ENCODE data around the gene MAP6. TPM values are rescaled to one million over a fixed set of nuclear protein-coding genes. Genes with fewer than 3 reads are reported as not detected.

Gene MAP6
- total RNA-seq, 1 donor from 2014 or later = 2.1 TPM

DNA sequence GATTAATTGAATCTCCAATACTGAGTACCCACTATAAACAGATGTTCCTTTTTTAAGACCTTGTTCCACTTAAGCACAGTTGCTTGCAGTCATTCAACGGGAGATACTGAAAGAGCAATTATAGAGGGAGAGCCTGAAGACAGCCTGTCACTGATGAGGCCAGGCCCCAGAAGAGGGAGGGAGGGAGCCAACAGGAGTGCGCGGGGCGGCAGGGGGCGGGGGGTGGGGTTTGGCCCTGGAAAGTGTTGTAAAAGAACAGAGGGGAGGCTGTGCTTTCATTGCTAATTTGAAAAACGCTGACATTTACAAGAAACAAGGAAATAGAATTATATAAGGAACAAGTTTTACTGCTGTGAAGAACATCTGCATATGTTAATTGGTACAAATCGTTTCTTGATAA is 53.1 kb downstream of the MAP6 start:
- Histone ChIP-seq H3K27ac (ENCODE audit: low read depth, low read length) (no peak overlapping the region), H3K9me3 (ENCODE audit: control insufficient read depth in 3 of 3, low read length in 3 of 3) (no peaks in the 10 kb centered on the region), H3K4me3 (ENCODE audit: low read length in 3 of 3) (no peak overlapping the region), H3K36me3 (ENCODE audit: control insufficient read depth in 3 of 3, insufficient read depth in 3 of 3, low read length in 3 of 3) (no peaks in the 10 kb centered on the region), H3K4me1 (ENCODE audit: control insufficient read depth in 3 of 3, insufficient read depth in 3 of 3, low read length in 3 of 3) (peaks cover 0 to 3% (median 0%) of the 10 kb centered on the region in 3 donors), H3K9ac (ENCODE audit: low read depth in 1 of 3, low read length in 3 of 3) (no peak overlapping the region), H3K27me3 (ENCODE audit: control insufficient read depth in 3 of 3, insufficient read depth in 3 of 3, low read length in 3 of 3) (no peaks in the 10 kb centered on the region)

- Histone ChIP-seq H3K4me3 (ENCODE audit: low read length in 3 of 3) (no peak overlapping the region), H3K36me3 (ENCODE audit: control insufficient read depth in 3 of 3, insufficient read depth in 3 of 3, low read length in 3 of 3) (no peaks in the 10 kb centered on the region), H3K9me3 (ENCODE audit: control insufficient read depth in 3 of 3, low read length in 3 of 3) (no peaks in the 10 kb centered on the region), H3K9ac (ENCODE audit: low read depth in 1 of 3, low read length in 3 of 3) (no peak overlapping the region), H3K27me3 (ENCODE audit: control insufficient read depth in 3 of 3, insufficient read depth in 3 of 3, low read length in 3 of 3) (no peaks in the 10 kb centered on the region), H3K27ac (ENCODE audit: low read depth, low read length) (no peak overlapping the region), H3K4me1 (ENCODE audit: control insufficient read depth in 3 of 3, insufficient read depth in 3 of 3, low read length in 3 of 3) (peaks cover 0 to 3% (median 0%) of the 10 kb centered on the region in 3 donors)
Measured at GRCh38 chr11:75611823-75612222, 57.0 kb downstream of the MAP6 start.

DNA sequence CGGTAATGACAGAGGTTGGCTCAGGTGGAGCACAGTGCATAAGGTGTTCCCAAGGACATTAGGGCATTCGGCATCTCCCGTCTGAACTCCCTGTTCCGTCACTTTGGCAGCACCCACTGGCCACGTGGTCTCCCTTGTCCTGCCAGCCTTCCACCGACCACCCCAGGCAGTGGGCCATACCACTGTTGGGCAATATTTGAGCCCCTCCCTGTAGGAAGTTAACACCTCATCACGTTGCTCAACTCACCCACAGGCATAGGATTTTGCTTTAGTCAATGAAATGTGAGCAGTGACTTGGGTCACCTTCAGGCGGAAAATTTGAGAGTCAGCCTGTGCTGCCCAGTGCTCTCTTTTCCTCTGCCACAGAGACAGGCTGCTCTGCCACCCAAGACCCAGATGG is 62.7 kb downstream of the MAP6 start:
- H3K27me3 ChIP-seq (ENCODE audit: control insufficient read depth in 3 of 3, insufficient read depth in 3 of 3, low read length in 3 of 3) = peaks cover 0 to 2% (median 0%) of the 10 kb centered on the region in 3 donors
- no peaks in the 10 kb centered on the region for H3K9me3 ChIP-seq (ENCODE audit: control insufficient read depth in 3 of 3, low read length in 3 of 3)
- H3K4me3 ChIP-seq (ENCODE audit: low read length in 3 of 3) = no peak overlapping the region
- H3K36me3 ChIP-seq (ENCODE audit: control insufficient read depth in 3 of 3, insufficient read depth in 3 of 3, low read length in 3 of 3) = no peaks in the 10 kb centered on the region
- no peak overlapping the region for H3K27ac ChIP-seq (ENCODE audit: low read depth, low read length)
- no peak overlapping the region for H3K9ac ChIP-seq (ENCODE audit: low read depth in 1 of 3, low read length in 3 of 3)
- H3K4me1 ChIP-seq (ENCODE audit: control insufficient read depth in 3 of 3, insufficient read depth in 3 of 3, low read length in 3 of 3) = peaks cover 0 to 2% (median 0%) of the 10 kb centered on the region in 3 donors

GRCh38 chr11:75603791-75604736 is 64.8 kb downstream of the MAP6 start:
- Histone ChIP-seq H3K4me3 (ENCODE audit: low read length in 3 of 3) (no peak overlapping the region), H3K9me3 (ENCODE audit: control insufficient read depth in 3 of 3, low read length in 3 of 3) (no peaks in the 10 kb centered on the region), H3K4me1 (ENCODE audit: control insufficient read depth in 3 of 3, insufficient read depth in 3 of 3, low read length in 3 of 3) (peaks cover 0 to 2% (median 0%) of the 10 kb centered on the region in 3 donors), H3K27ac (ENCODE audit: low read depth, low read length) (no peak overlapping the region), H3K36me3 (ENCODE audit: control insufficient read depth in 3 of 3, insufficient read depth in 3 of 3, low read length in 3 of 3) (no peaks in the 10 kb centered on the region), H3K27me3 (ENCODE audit: control insufficient read depth in 3 of 3, insufficient read depth in 3 of 3, low read length in 3 of 3) (peaks cover 0 to 2% (median 0%) of the 10 kb centered on the region in 3 donors), H3K9ac (ENCODE audit: low read depth in 1 of 3, low read length in 3 of 3) (no peak overlapping the region)

DNA sequence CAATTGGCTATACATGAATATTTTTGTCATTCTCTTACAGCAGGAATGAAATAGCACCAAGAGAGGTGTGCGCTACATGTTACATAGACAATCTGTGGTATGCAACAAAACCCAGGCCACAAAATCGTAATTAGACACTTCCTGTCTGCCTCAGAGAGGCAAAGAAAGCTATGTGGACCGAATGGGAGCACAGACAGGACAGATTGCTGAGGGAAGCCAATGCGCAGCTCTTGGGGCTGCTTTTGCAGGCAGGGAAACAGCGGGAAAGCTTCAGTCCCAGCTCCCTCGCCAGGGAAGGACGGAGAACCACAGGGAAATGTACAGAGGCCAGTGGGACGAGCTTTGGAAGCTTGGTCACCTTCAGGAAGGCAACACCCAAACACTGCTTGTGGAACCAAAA is 65.9 kb downstream of the MAP6 start:
- no peaks in the 10 kb centered on the region for H3K36me3 ChIP-seq (ENCODE audit: control insufficient read depth in 3 of 3, insufficient read depth in 3 of 3, low read length in 3 of 3)
- peaks cover 0 to 2% (median 0%) of the 10 kb centered on the region in 3 donors for H3K27me3 ChIP-seq (ENCODE audit: control insufficient read depth in 3 of 3, insufficient read depth in 3 of 3, low read length in 3 of 3)
- H3K4me3 ChIP-seq (ENCODE audit: low read length in 3 of 3) = no peak overlapping the region
- no peak overlapping the region for H3K9ac ChIP-seq (ENCODE audit: low read depth in 1 of 3, low read length in 3 of 3)
- H3K4me1 ChIP-seq (ENCODE audit: control insufficient read depth in 3 of 3, insufficient read depth in 3 of 3, low read length in 3 of 3) = peaks cover 0 to 2% (median 0%) of the 10 kb centered on the region in 3 donors
- H3K9me3 ChIP-seq (ENCODE audit: control insufficient read depth in 3 of 3, low read length in 3 of 3) = no peaks in the 10 kb centered on the region
- no peak overlapping the region for H3K27ac ChIP-seq (ENCODE audit: low read depth, low read length)

DNA sequence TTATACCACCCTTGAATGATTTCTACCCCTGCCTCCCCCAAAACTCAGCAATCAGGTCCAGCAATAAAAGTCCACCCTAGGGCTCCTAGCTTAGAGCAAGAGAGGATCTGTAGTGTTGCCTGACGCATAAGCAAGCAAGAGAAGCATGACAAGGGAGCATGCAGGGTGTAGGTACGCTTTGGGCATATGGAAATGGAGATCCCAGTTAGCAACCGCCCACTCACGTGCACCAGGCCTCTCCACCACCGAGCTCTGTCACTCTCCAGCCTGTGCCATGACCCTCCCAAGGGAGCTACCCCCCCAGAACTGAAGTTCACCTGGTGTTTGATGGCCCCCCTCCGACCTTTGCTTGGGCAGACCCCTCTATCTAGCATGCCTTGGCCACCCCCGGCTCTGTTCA is 67.3 kb downstream of the MAP6 start:
- H3K27me3 ChIP-seq (ENCODE audit: control insufficient read depth in 3 of 3, insufficient read depth in 3 of 3, low read length in 3 of 3) = peaks cover 0 to 2% (median 0%) of the 10 kb centered on the region in 3 donors
- no peaks in the 10 kb centered on the region for H3K36me3 ChIP-seq (ENCODE audit: control insufficient read depth in 3 of 3, insufficient read depth in 3 of 3, low read length in 3 of 3)
- no peak overlapping the region for H3K27ac ChIP-seq (ENCODE audit: low read depth, low read length)
- H3K4me3 ChIP-seq (ENCODE audit: low read length in 3 of 3) = no peak overlapping the region
- H3K9ac ChIP-seq (ENCODE audit: low read depth in 1 of 3, low read length in 3 of 3) = no peak overlapping the region
- H3K4me1 ChIP-seq (ENCODE audit: control insufficient read depth in 3 of 3, insufficient read depth in 3 of 3, low read length in 3 of 3) = peaks cover 0 to under 1% (median 0%) of the 10 kb centered on the region in 3 donors
- no peaks in the 10 kb centered on the region for H3K9me3 ChIP-seq (ENCODE audit: control insufficient read depth in 3 of 3, low read length in 3 of 3)

GRCh38 chr11:75600356-75600755 is 68.5 kb downstream of the MAP6 start:
- Histone ChIP-seq H3K36me3 (ENCODE audit: control insufficient read depth in 3 of 3, insufficient read depth in 3 of 3, low read length in 3 of 3) (no peaks in the 10 kb centered on the region), H3K27me3 (ENCODE audit: control insufficient read depth in 3 of 3, insufficient read depth in 3 of 3, low read length in 3 of 3) (peaks cover 0 to 2% (median 0%) of the 10 kb centered on the region in 3 donors), H3K27ac (ENCODE audit: low read depth, low read length) (no peak overlapping the region), H3K4me3 (ENCODE audit: low read length in 3 of 3) (no peak overlapping the region), H3K9me3 (ENCODE audit: control insufficient read depth in 3 of 3, low read length in 3 of 3) (no peaks in the 10 kb centered on the region), H3K4me1 (ENCODE audit: control insufficient read depth in 3 of 3, insufficient read depth in 3 of 3, low read length in 3 of 3) (no peaks in the 10 kb centered on the region), H3K9ac (ENCODE audit: low read depth in 1 of 3, low read length in 3 of 3) (no peak overlapping the region)

DNA sequence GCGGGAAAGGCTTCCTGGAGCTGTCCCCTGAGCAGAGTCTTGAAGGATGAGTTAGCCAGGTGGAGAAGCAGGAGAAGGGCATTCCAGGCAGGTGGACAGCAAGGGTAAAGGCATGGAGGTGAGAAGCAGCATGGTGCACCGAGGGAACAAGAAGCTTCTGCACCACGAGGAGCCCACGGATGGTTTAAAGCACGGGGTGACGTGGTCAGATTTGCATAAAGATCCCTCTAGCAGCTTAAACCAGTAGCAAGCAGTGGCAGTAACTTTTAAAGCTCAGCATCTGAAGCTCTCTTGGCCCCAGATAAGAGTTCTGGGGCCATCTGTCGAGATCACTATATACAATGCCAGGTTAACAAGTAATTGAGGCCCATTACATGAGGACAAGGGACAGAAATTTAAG is 69.9 kb downstream of the MAP6 start:
- no peaks in the 10 kb centered on the region for H3K4me1 ChIP-seq (ENCODE audit: control insufficient read depth in 3 of 3, insufficient read depth in 3 of 3, low read length in 3 of 3)
- H3K36me3 ChIP-seq (ENCODE audit: control insufficient read depth in 3 of 3, insufficient read depth in 3 of 3, low read length in 3 of 3) = no peaks in the 10 kb centered on the region
- no peaks in the 10 kb centered on the region for H3K9me3 ChIP-seq (ENCODE audit: control insufficient read depth in 3 of 3, low read length in 3 of 3)
- H3K27me3 ChIP-seq (ENCODE audit: control insufficient read depth in 3 of 3, insufficient read depth in 3 of 3, low read length in 3 of 3) = peaks cover 0 to 2% (median 0%) of the 10 kb centered on the region in 3 donors
- H3K4me3 ChIP-seq (ENCODE audit: low read length in 3 of 3) = no peak overlapping the region
- no peak overlapping the region for H3K9ac ChIP-seq (ENCODE audit: low read depth in 1 of 3, low read length in 3 of 3)
- no peak overlapping the region for H3K27ac ChIP-seq (ENCODE audit: low read depth, low read length)

DNA sequence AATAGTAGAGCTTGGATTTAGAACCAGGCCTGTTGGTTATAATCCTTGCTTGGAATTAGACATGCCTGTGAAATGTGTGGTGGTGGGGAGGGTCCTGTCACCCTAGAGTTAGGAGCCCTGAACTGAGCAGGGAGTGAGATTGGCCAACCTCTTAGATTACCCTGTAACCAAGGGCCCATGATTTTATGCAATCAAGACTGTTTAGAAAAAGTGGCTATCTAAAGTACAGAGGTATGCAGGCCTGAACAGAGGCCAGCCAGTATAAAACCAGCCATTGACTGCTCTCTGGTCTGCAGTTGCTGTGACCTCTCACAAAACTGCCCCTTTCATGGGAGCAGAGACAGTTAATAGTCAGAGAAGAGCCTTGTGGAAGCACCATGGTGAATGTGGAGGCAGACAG is 70.6 kb downstream of the MAP6 start:
- no peak overlapping the region for H3K4me3 ChIP-seq (ENCODE audit: low read length in 3 of 3)
- no peak overlapping the region for H3K27ac ChIP-seq (ENCODE audit: low read depth, low read length)
- no peaks in the 10 kb centered on the region for H3K36me3 ChIP-seq (ENCODE audit: control insufficient read depth in 3 of 3, insufficient read depth in 3 of 3, low read length in 3 of 3)
- H3K27me3 ChIP-seq (ENCODE audit: control insufficient read depth in 3 of 3, insufficient read depth in 3 of 3, low read length in 3 of 3) = peaks cover 0 to 2% (median 0%) of the 10 kb centered on the region in 3 donors
- no peaks in the 10 kb centered on the region for H3K9me3 ChIP-seq (ENCODE audit: control insufficient read depth in 3 of 3, low read length in 3 of 3)
- no peak overlapping the region for H3K9ac ChIP-seq (ENCODE audit: low read depth in 1 of 3, low read length in 3 of 3)
- H3K4me1 ChIP-seq (ENCODE audit: control insufficient read depth in 3 of 3, insufficient read depth in 3 of 3, low read length in 3 of 3) = no peaks in the 10 kb centered on the region

DNA sequence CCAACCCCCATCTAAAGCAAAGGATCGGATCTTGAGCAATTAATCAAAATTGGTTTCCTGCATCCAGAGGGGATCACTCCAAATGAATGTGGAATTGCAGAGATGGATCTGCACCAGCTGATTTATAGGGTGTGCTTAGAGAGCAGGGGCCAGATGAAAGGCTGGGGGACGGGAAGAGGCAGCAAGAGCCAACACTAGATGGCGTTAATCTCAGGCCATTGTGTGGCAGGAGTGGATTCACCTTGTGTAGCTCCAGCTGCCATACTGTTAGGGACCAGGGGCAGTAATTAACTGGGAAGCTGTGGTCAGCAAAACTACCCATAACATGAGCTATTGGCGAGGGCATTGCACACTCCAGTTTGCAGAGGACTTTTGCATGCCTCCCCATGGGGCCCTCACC is 71.2 kb downstream of the MAP6 start:
- Histone ChIP-seq H3K9ac (ENCODE audit: low read depth in 1 of 3, low read length in 3 of 3) (no peak overlapping the region), H3K27me3 (ENCODE audit: control insufficient read depth in 3 of 3, insufficient read depth in 3 of 3, low read length in 3 of 3) (no peaks in the 10 kb centered on the region), H3K36me3 (ENCODE audit: control insufficient read depth in 3 of 3, insufficient read depth in 3 of 3, low read length in 3 of 3) (no peaks in the 10 kb centered on the region), H3K4me3 (ENCODE audit: low read length in 3 of 3) (no peak overlapping the region), H3K4me1 (ENCODE audit: control insufficient read depth in 3 of 3, insufficient read depth in 3 of 3, low read length in 3 of 3) (no peaks in the 10 kb centered on the region), H3K27ac (ENCODE audit: low read depth, low read length) (no peak overlapping the region), H3K9me3 (ENCODE audit: control insufficient read depth in 3 of 3, low read length in 3 of 3) (no peaks in the 10 kb centered on the region)

All from skeletal muscle tissue (tissue), 4 donors.